CD4-positive, alpha-beta T cell treated with Interferon gamma for 1 hour (primary cell): ENCODE results near the gene INO80D.

Experiments
- DNase-seq: peaks from one replicate; pipeline ENCODE4 v3.0.0-alpha.2; 2020

INO80D gene

DNA sequence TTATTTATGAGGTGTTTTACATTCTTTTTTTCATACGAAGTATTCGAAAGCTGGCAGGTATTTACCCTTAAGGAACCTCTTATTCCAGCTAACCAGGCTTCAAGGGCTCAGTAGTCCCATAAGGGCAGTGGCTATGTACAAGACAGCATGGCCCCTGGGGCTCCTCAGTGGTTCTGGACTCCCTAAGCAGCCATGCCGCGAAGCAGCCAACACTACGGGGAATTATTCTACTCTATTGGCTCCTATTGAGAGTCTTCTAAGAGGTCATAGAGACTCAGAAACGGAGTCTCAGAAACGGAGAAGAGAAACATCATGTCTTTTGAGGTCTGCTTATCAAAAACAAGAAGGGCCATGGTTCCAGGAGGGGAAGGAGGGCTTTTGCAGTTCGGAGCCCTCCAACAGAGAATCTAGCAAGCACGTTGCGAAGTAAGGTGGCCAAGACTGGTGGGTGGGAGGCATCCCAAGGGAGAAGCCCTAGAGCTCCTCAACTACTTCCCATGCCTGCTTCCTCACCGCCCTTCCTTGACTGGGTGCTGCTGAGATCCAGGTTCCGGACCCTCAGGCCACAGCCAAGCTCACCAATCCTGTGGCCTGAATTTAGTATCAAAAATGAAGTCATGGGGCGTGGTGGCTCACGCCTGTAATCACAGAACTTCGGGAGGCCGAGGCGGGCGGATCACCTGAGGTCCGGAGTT, 109.7 kb downstream of the INO80D start:
- DNase-seq = no peak

- DNase-seq = no peak
These were observed 110.7 kb downstream of the INO80D start for GRCh38 chr2:205975082-205975949.

GRCh38 chr2:205972113-205972512, 113.9 kb downstream of the INO80D start:
- DNase-seq = no peak

- no peak for DNase-seq
These were observed 115.6 kb downstream of the INO80D start for GRCh38 chr2:205970348-205970747.

DNA sequence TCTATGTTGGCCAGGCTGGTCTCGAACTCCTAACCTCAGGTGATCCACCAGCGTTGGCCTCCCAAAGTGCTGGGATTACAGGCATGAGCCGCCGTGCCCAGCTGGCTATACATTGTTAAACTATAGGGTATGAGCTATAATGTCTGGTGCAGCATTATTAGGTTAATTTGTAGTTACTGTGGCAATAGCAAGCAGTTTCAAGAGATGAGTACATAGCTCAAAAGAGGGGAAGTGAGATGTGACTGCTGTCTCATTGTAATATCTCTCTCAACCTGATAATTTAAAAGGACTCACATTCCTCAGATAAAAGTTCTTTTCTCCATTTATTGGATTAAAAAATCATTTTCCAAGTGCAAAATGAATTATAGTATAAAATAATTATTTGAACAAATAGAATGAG, 116.4 kb downstream of the INO80D start:
- DNase-seq = no peak

DNA sequence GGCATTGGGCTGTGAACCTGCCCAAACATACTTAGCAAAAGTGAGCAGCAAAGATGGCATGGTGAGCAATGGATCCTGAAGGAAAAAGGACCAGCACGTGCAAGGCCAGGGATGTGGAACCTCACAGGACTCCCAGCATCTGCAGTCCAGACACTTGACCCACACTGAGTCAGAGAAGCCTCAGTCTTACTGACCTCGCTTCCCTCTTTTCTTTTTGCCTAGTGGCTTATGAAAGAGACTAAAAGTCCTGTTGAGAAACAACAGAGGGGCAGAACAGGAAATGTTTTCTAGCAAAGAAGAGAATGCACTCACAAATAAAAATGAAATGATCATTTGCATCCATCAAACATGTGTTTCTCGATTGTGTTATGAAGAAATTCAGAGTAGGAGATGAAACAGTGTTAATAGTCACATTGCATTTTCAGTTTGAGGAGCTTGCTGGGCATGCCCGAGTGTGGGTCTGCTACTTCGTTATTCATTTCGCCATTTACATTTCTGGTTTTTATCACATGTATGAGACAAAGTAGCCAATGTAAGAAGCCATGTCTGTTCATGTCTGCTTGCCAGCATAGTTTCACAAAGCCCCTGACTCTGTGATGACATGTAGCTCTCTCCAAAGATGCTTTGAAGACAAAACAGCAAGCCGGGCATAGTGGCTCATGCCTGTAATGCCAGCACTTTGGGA, 118.4 kb downstream of the INO80D start:
- DNase-seq = no peak

- no peak for DNase-seq
These were observed 120.3 kb downstream of the INO80D start for GRCh38 chr2:205965707-205966106.

DNA sequence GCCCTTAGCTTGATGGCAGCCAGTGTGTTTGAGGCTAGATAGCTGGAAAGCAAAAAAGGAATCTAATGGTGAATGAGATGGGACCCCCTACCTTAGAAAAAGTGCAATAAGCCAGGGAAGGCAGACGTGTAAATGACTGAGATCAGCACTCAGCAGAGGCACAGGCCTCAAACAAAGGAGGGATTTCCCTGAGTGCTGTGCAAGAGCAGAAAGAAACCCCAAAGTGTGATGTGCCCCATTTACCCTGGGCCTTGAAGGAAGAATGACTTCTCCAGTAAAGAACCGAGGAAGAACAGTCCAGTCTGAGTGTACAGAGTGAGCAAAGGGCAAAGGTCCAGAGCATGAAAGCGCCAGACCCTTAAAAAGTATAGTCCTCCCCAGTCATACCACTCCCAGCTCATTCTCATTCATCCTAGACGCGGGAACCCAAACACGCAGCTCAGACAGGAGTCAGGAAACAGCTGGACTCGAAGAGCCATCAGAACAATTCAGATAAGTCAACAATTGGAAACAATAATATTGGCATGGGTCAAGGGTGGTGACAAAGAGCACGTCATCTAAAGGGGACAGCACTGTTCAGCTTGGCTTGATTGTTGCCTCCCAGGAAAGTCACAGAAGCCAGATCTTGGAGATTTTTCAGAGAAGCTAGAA, 121.7 kb downstream of the INO80D start:
- no peak for DNase-seq

GRCh38 chr2:205959521-205959920, 126.5 kb downstream of the INO80D start:
- no peak for DNase-seq

- no peak for DNase-seq
These were observed 128.4 kb downstream of the INO80D start for GRCh38 chr2:205957452-205958154.

GRCh38 chr2:205954707-205955106, 131.3 kb downstream of the INO80D start:
- DNase-seq = no peak

GRCh38 chr2:205952282-205952681, 133.7 kb downstream of the INO80D start:
- no peak for DNase-seq

- DNase-seq = no peak
These were observed 137.1 kb downstream of the INO80D start for GRCh38 chr2:205948883-205949282.

DNA sequence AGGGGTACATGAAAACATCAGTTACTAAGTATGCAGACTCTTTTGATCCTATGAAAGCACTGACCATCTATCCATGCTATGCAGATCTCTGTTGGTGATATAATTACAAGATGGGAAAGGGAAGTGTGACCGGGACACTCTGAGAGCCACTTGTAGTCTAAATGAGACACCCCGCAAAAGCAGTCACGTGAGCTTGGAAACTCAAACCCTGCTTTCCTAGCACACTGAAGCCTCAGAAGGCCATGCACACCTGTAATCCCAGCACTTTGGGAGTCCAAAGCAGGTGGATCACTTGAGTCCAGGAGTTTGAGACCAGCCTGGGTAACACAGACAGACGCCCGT, 137.5 kb downstream of the INO80D start:
- no peak for DNase-seq

- peak; percentile 21 for DNase-seq
These were observed 138.1 kb downstream of the INO80D start for GRCh38 chr2:205947621-205948495.

DNA sequence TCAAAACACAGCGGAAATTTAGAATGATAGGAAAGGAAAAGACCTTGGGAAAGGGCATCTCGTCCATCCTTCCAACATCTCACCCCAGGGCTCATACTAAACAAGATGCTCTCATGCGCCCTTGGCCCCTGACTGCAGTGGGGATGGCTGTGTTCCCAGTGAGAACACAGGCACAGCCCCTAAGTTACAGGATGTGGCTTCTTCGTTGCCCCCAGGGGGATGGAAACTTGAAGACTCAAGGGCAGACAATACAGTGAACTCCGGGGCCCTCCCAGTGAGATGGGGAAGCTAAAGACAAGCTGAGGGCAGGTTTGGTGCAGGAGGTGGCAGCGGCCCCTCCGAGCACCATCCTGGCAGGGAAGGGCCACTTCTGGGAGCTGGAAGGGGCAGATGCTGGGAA, 139.7 kb downstream of the INO80D start:
- DNase-seq = no peak
